Measurements from ENCODE around the gene PSTPIP1.

PSTPIP1 gene

DNA sequence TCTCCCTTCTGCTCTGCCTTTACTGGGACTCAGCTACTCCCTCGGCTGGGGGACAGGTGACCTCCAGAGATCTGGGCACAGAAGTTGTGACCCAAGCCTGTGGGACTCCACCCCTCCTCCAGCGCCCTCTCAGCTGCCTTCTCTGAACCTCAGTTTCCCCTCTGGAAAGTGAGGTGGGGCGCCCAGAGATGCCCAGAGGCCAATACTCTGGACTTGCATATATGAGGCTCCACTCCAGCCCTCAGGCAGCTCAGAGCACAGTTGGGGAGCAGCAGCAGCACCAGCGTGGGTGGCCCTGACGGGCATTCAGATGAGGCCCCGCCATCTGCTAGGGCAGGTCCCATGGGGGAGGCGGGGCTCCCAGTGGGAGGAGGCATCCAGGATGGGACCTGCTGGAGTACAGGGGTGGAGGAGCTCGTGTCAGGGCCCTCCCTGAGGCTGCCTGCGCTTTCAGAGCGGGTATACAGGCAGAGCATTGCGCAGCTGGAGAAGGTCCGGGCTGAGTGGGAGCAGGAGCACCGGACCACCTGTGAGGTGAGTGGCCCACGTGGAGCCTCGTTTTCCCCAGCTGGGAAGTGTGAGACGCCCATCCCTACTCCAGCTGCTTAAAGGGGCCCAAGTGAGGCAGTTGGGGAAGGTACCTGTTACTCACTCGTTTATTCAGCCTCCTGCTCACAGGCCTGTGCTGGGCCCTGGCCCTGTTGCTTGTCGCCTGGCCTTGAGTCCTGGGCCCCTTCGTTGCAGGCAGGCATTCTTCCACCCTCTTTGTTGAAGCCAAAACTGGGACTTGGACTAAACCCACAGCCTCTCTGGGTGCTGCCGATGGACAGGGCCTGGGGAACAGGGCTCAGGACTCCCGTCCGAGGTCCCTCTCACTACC is 35.4 kb downstream of the PSTPIP1 start:
- DNase-seq (ENCODE audit: low read depth, low spot score), result no peak

DNA sequence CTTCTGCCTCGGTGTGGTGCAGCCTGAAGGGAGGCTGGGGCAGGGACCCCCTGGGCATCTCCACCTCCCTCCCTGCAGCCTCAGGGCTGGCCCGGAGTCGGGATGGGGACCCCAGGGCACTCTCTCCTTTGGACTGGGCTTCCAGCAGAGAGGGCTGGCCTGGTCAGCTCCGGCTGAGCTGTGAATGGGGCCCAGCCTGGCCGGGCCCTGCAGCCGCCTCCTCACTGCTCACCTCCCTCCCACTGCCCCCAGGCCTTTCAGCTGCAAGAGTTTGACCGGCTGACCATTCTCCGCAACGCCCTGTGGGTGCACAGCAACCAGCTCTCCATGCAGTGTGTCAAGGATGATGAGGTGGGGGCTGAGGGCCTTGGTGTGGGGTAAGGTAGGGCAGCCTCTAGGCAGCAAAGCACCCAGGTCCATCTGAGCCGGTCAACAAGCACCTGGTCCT is 36.0 kb downstream of the PSTPIP1 start:
- DNase-seq (ENCODE audit: low read depth, low spot score), result peak; percentile 35

GRCh38 chr15:77031376-77032050 is 36.6 kb downstream of the PSTPIP1 start:
- no peak for DNase-seq (ENCODE audit: low read depth, low spot score)

DNA sequence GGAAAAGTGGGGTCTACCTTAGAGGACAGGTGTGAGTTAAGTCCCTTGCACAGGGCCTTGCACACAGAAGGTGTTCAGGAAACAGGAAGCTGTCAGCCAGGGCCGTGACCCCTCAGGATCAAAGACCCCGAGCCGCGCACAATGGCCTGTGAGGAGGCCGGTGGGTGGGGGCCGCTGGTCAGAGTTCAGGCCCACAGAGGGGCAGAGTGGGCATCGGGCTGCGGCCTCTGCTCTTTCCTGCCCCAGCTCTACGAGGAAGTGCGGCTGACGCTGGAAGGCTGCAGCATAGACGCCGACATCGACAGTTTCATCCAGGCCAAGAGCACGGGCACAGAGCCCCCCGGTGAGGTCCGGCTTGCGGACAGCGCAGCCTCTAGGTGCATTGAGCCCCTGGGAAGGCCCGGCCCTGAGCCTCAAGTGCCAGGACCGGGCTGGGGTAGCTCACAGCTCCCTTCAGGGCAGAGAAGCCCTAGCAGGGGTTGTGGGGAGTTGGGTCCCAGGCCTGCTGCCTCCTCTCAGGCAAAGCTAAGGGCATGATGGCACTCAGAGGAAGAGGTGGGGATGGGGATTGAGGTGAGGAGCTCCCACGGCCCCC is 37.2 kb downstream of the PSTPIP1 start:
- no peak for DNase-seq (ENCODE audit: low read depth, low spot score)

DNA sequence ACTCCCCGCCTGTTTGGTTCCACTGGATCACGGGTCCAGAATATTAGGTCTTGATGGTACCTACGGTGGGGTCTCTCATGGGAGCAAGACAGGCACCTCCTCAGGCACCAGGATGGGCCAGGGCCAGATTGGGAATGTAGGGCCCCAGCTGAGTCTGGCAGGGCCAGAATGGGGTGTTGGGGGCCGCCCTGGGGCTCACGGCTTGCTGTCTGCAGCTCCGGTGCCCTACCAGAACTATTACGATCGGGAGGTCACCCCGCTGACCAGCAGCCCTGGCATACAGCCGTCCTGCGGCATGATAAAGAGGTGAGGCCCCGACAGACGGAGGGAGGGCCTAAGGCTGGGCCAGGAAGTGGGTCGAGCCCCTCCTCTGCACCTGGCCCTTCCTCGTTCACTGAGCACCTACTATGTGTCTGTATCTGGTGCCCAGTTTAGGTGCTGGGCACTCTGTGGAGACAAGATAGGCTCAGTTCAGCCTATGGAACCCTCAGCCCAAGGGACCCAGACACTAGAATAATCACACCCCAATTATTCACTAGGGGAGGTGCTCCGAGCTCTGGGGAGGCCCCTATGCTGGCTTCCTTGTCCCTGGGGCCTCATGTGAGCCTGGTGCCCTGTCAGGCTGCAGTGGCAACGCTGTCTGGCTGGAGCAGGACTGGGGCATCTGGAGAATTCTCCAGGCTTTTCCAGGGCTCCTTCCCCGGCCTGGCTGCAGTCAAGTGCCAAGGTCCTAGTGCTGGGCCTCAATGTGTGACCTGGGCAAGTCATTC is 37.9 kb downstream of the PSTPIP1 start:
- DNase-seq (ENCODE audit: low read depth, low spot score), result no peak

DNA sequence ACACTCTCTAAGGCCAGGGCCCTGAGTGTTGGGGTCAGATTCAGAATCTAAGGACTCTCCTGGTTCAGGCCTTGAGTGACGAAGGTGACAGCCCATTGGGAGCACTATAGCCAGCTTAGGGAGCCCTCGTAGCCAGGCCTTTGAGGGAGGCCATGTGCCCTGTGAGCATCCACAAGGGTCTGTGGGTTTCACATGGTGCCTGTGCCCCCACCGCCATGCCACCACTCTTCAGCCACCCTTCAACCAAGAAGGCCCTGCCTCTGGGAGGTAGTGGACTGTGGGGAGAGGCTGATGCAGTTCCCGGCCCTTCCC is 38.4 kb downstream of the PSTPIP1 start:
- DNase-seq (ENCODE audit: low read depth, low spot score), result no peak

DNA sequence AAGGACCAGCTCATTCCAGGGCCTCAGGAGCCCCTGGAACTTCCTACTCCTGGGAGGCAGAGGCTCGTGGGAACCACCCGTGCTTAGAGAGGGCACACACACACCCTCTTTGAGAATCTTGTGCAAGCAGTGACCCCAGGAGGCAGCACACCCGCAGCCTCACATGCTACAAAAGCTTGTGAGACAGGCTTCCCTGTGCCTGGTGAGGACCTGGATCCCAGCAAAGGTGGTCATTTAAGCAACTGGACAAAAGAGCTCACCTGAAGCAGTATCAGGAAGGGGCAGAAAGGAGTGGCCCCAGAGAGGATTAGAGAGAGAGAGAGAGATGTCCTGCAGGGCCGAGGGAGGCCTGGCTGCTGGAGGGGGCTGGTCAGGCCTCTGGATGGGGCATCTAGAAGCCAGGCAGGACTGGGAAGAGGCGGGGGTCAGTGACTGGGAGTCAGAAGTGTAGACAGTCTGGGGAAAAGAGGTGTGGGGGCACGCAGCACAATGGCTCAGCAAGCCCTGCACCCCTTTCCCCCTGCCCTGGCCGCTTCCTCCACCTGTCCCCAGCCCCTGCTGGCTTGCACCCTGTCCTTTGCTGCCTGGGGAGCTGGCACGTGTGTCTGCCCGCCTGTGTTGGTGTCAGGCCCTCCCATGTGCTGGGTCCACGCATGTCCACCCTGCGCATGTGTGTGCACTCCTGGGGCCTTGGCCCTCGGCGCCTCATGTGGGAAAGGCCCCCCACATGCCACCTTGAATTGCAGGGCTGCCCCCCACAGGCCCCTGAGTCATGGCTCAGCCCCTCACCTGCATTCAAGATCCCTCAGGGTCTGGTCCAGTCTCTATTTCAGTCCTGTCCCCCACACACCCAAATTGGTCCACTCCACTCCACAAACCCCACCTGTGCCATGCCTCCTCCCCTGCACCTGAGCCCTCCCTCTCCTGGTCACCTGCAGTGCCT is 39.1 kb downstream of the PSTPIP1 start:
- no peak for DNase-seq (ENCODE audit: low read depth, low spot score)

- peak; percentile 58 for DNase-seq (ENCODE audit: low read depth, low spot score)
Observed at GRCh38 chr15:77034695-77035489, 40.0 kb downstream of the PSTPIP1 start.

GRCh38 chr15:77035584-77035983 is 40.7 kb downstream of the PSTPIP1 start:
- DNase-seq (ENCODE audit: low read depth, low spot score), result no peak

GRCh38 chr15:77035999-77036471 is 41.1 kb downstream of the PSTPIP1 start:
- no peak for DNase-seq (ENCODE audit: low read depth, low spot score)

GRCh38 chr15:77036537-77037387 is 41.8 kb downstream of the PSTPIP1 start:
- no peak for DNase-seq (ENCODE audit: low read depth, low spot score)

GRCh38 chr15:77037388-77038209 is 42.7 kb downstream of the PSTPIP1 start:
- DNase-seq (ENCODE audit: low read depth, low spot score), result no peak

DNA sequence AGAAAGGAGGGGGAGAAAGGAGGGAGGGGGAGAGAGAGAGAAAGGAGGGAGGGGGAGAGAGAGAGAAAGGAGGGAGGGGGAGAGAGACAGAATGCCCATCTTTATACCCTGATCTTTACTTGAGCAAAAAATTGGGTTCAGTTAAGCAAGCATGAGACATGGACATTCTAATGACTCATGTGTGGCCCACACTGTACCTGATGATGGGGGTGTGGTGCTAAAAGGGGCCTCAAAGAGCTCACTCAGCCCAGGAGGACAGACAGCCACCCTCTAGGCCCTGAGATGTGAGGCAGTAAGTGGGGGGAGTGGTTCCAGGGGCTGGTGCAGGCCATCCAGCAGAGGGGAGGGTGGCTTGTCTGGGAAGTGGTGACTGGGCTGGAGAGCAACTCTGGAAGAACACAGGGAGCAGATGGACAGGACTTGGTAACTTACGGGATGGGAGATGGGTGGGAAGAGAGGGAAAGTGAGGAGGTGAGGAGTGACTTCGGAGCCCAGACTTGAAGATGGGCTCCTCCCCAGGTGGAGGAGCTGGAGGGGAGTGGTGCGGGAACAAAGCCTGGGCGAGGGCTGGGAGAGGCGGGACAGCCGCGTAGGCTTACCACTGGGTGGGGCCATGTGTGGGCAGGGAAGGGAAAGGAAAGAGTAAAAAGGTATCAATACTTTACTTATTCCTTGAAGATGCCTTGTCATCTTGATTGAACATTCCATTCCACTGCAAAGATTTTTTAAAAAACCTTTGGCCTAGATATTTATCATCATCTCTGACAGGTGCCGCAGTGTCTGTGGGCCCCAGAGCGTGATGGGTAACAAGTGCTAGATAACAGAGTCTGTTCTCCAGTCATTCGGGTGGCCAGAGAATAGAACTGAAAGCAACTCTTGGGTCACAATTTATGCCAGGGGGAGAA is 43.6 kb downstream of the PSTPIP1 start:
- no peak for DNase-seq (ENCODE audit: low read depth, low spot score)

- no peak for DNase-seq (ENCODE audit: low read depth, low spot score)
Observed at GRCh38 chr15:77039217-77039533, 44.2 kb downstream of the PSTPIP1 start.

DNA sequence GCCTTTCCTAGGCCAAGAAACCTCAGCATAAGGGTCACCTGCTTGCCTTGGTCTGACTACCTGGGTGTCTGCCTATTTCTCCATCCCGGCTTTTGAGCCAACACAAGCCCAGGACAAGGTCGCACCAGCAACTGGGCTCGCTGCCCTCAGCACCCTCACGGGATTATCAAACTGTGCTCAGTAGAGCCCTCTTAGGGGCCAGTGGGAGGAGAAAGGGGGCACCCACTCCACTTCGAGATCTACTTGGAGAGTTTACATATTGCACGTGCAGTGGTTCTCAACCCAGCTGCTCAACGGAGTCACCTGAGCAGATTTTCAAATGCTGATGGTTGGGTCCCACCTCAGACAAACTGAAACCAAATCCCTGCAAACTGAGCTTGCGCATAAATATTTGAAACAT is 44.9 kb downstream of the PSTPIP1 start:
- no peak for DNase-seq (ENCODE audit: low read depth, low spot score)

GRCh38 chr15:77040673-77041072 is 45.7 kb downstream of the PSTPIP1 start:
- DNase-seq (ENCODE audit: low read depth, low spot score), result no peak

DNA sequence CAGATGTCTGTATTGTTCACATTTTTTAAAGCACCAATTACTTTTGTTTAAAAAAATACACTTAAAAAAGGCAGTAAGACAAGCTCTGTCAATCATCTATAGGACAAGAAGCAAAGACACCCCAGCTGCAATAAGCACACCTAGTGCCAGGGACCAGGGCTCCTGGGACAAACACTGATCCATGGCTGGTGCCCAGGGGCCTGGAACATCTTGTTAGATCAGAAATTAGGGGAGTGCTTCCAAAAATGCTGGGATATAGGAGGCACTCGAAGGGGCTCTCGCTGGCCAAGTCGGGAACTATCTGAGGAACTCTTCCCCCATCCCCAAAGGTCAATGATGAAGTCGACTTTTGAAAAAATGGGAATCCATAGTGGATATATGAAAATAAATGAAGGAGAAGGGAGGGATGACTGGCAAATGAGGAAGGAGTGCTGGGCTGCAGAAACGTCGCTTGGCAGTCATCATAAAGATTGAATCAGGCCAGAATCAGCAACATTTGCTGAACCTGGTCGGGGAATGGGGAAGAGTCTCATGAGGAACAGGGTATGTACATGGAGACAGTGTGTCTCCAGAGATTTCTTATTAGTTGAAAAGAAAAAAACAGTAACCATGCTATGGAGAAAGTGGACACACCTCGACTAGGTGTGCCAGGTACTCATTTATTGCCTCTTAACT is 47.5 kb downstream of the PSTPIP1 start:
- no peak for DNase-seq (ENCODE audit: low read depth, low spot score)
